Stimulated activated CD4-positive, alpha-beta T cell treated with anti-CD3 and anti-CD28 coated beads, Interleukin-4, amount 100 ng/mL, for 24 hours (primary cell): ENCODE results near the gene SVIL.
"Not testable (repeated sequence)": the region's sequence is repeated elsewhere in the genome, so short reads cannot be mapped to it uniquely, and the experiment has no call there.

Experiments
- DNase-seq: peaks from one replicate; pipeline ENCODE4 v3.0.0-alpha.2; 2020

The SVIL gene

GRCh38 chr10:29649561-29650551 lies 15.1 kb upstream of the SVIL start:
- no peak for DNase-seq

GRCh38 chr10:29648983-29649268 lies 14.2 kb upstream of the SVIL start:
- no peak for DNase-seq

DNA sequence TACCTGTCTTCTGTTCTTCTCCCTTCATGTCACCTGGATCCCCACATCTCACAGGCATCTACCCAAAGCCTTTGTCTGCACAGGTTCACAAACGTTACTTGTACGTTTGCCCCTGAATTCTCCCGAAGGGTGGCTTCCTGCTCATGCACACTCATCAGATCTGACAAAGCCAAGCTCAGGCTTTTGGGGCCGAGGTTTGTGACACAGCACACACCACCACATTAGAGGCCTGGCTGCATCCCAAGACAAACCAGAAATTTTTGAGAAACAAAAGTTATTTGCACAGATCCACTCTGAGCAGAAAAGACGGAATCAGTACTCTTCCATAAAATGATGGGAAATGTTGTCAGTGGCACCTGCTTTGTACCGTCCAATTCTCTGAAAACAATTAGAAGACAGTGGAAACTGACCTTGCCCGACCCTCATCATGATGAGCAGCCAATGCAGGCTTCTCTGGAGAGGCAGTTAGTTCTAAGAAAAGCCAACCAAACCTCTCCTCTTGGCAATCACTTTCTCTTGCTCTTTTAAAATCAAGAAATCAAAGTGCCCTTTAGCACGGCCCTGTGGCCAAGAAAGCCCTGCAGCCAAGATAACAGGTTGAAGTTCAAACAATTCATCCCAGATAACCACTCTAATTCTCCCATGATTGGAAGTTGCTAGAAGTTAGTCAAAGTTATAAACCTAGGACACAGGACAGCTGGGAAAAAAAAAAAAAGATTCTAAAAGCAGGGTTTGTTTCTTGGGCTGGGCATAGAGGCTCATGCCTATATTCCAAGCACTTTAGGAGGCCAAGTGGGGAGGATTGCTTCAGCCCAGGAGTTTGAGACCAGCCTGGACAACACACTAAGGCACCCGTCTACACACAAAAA lies 13.6 kb upstream of the SVIL start:
- DNase-seq: peak; percentile 23

GRCh38 chr10:29647478-29647877 lies 12.7 kb upstream of the SVIL start:
- no peak for DNase-seq

- no peak for DNase-seq
Measured at GRCh38 chr10:29646960-29647461, 12.2 kb upstream of the SVIL start.

DNA sequence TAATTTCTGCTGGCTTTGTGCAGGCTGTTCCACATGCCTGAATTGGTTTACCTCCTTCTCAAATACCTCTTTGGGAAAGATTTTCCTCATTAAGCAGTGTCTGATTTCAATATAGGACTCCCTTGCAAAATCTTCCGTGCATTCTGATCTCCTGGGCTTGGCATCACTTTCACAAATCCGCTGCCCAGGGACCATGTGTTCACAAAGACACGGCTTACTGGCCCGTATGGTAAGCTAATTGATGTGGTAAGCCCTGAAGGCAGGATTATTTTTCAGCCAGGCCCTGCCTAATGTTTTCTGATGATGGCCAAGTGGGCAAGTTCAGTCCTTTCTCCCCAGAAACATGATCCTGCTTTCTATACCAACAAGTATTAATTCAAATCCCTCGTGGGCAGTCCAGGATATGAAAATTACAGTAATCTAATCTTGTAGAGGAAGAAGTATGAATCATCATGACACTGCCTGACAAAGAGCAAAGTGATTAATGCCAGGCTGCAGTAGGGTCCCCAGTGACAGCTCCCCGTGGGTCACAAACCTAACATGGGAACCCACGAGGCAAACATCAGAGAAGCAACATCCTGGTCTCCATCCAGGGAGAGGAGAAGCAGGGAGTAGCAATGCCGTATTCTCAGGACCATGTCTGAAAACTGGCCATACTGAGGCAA lies 11.6 kb upstream of the SVIL start:
- DNase-seq: peak; percentile 32

GRCh38 chr10:29643771-29644501 lies 9.2 kb upstream of the SVIL start:
- no peak for DNase-seq

DNA sequence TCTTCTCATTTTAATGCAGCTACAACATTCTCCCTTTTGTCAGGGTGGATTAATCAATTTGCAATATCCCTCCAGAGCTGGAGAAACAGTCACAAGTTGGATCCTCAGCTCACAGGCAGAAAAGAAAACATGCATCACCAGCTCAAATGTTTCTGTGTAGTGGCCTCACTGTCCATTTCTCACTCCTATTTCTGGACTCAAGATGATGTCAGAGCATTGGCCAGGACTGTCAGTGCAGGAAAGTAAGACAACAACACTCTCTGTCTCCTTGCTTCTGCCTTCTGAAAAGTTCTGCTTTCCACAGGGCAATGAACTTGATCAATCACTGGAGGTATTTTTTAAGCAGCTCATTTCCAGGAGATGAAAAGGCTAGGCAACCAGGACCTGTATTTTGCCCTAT lies 8.2 kb upstream of the SVIL start:
- DNase-seq: no peak

DNA sequence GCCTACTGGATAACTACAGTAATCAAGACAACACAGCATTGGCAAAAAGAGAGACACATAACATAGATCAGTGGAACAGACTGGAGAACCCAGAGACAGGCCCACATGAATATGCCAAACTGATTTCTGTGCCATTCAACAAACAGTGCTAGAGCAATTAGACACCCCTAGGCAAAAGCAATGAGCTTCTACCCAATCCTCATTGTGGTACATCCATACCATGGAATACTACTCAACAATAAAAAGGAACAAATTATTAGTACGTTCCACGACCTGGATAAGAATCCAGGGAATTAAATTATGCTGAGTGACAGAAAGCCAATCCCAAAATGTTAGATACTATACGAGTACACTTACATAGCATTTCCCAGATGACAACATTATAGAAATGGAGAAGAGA lies 2.8 kb upstream of the SVIL start:
- DNase-seq: no peak

GRCh38 chr10:29636178-29636577 lies 1.4 kb upstream of the SVIL start:
- no peak for DNase-seq

DNA sequence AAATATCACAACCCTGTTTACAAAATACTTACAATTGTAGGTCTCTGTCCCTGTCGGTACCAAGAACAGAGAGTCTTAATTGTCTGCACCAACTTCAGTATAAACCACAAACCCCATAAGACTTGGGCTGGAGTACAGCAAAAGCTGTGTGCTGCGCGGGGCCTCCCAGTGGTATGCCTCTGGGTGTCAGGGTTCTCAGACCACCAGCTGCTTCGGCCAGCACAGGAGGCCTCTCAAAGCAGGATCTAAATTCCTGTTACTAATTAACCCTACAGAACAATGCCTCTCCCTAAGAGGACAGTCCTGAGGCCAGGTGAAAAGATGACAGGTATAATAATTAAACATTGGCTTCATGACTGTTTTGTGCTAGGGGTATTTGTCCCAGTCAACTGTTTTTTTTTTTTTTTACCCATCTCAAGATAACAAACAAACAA lies 957 bp upstream of the SVIL start:
- no peak for DNase-seq

DNA sequence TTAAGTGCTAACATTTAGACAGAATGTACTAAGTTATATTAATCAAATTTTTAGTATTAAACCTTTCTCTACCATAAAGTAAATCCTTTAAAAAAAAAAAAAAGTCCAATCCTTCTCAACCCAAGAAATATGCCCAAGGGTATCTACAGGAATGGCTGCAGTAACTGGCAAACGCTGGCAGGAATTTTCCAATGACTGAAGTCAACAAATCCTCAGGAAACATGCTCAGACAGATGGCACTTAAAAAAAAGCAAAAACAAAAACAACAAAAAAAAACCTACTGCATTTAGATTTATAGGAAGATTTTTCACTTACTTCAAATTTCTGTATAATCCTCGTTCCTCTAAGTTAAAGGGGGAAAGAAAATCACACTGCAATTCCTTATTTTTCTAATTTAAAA lies 666 bp downstream of the SVIL start:
- DNase-seq: no peak

GRCh38 chr10:29631049-29631339 lies 3.8 kb downstream of the SVIL start:
- DNase-seq: no peak

- DNase-seq: no peak
Measured at GRCh38 chr10:29630205-29631048, 4.3 kb downstream of the SVIL start.

DNA sequence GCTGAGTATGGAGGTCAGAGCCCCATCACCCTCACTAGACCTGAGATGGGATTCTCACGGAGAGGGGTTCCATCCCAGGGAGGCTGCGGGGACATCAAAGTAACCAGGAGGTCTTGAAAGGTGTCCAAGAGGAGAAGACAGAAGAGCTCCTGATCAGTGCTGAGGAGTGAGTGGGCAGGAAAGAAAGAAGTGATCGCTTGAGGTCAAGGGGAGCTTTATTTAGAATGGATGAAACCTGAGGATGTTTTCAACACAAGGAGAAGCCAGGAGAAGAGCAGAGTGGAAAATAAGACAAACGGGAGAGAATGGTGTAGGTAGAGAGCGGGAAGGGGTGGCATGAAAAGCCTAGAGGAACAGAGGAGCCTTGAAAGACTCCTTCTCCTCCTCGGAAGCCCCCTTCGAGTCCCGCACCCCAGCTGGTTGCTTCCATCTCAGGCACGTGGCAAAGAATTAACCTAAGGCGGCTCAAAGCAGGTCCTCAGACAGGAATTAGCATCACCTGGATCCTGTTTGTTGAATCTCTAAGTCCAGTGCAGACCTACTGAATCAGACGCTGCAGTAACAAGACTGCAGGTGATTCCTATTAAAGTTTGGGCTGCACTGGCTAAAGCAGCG lies 5.8 kb downstream of the SVIL start:
- no peak for DNase-seq

DNA sequence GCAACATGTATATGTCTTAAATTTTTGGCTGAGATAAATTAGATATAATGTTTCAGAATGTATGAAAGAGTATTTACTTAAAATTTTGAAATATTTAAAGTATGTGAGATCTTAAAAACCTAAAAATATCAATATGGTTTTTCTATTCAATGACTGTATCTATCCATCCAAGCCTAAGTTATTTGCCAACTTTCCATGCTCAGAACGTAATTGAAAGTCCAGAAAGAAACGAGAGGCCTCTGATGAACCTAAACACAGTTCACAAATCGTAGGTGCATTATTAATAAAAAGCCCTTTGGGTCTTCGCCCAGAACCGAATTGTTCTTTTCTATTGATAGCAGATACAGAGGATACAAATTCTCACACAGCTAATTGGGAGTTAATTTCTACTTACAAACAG lies 6.5 kb downstream of the SVIL start:
- DNase-seq: no peak

DNA sequence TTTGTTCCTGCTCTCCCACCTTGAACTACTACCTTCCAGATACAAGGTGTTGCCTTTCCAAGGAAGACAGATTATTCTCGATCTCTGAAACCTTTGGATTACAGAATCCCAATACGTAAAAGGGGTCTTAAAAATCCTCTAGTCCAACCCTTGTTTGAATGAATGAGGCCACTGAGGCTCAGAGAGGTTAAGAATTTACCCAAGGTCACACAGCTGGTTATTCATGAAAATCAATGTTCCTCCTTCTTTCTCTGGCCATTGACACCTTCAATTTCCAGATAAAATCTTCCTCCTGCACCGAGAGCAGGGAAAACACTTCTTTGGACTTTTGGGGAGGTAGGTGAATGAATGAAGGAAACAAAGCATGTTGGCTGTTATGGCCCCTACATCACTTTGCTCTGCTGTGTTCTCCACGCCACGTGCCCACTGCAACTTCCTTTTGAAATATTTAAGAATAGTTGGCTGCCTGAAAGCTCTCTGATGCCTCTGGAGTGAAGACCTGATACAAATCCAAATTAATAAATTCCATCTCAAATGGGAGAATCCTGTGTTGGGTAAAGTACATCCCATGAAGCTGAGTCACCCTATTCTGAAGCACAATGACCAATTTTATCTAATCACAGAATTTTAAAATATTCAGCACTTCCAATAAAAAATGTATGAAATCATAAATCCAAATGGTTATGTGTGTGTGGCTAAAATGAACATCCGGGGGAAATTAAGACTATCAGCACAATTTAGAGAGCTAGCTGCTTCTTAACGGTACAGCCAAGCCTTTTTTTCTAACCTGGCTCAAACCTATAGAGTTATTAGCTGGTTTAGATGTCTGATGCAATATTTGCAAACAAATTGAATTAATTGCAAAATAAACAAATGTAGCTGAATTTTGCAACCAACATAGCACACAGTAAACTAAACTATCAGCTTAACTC lies 7.3 kb downstream of the SVIL start:
- no peak for DNase-seq

DNA sequence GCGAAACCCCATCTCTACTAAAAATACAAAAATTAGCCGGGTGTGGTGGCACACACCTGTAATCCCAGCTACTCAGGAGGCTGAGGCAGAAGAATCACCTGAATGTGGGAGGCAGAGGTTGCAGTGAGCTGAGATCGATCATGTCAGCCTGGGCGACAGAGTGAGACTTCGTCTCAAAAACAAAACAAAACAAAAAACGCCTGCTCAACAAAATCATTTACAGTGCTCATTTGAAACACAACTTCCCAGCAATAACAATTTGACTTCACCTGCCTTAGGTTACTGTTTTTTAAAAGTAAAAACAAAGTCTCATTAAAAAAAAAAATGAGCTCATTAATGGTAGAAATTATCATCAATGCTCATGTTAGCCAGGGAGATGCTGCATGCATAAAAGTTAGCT lies 10.4 kb downstream of the SVIL start:
- DNase-seq: not testable (repeated sequence)

GRCh38 chr10:29623797-29624196 lies 11.0 kb downstream of the SVIL start:
- DNase-seq: no peak

- no peak for DNase-seq
Measured at GRCh38 chr10:29622382-29622922, 12.3 kb downstream of the SVIL start.
